HepG2 (cell line): Measurements from ENCODE around the gene LIF. TPM values are rescaled to one million over a fixed set of nuclear protein-coding genes. Genes with fewer than 3 reads are reported as not detected.

Experiments
- CBX5 ChIP-seq: sonication (generic); formaldehyde crosslinking; IDR thresholded peaks from 2 replicates; pipeline ENCODE4 v1.4.0; 2020; ENCODE audit warnings: missing genetic modification reagents, borderline replicate concordance
- GTF2F1 ChIP-seq: fragments of 150-350 bp; IDR thresholded peaks from 2 replicates; pipeline ENCODE4 v1.6.1; 2014; ENCODE audit warnings: low read length
- HNF4A ChIP-seq: sonication (generic); formaldehyde crosslinking; IDR thresholded peaks from 2 replicates; pipeline ENCODE4 v1.4.0; 2020; ENCODE audit warnings: missing genetic modification reagents
- KAT8 ChIP-seq: IDR thresholded peaks from 2 replicates; pipeline ENCODE4 v1.6.1; 2016; ENCODE audit warnings: missing genetic modification reagents, missing compliant biosample characterization
- KMT2B ChIP-seq: IDR thresholded peaks from 2 replicates; pipeline ENCODE4 v1.6.1; 2016; ENCODE audit warnings: missing genetic modification reagents, missing compliant biosample characterization
- RBM22 ChIP-seq: fragments of 200-400 bp; formaldehyde crosslinking; optimal IDR thresholded peaks from 2 replicates; pipeline ENCODE3; 2017; ENCODE audit warnings: mild to moderate bottlenecking, low read length, moderate library complexity
- SMC3 ChIP-seq: IDR thresholded peaks from 2 replicates; pipeline ENCODE4 v1.6.1; 2011; ENCODE audit warnings: low read length, improper control_type of control experiment
- TAF15 ChIP-seq: fragments of 200-400 bp; formaldehyde crosslinking; IDR thresholded peaks from one replicate; pipeline ENCODE4 v1.6.1; 2018; ENCODE audit warnings: mild to moderate bottlenecking, low read depth, low read length; ENCODE audit not compliant: poor library complexity, severe bottlenecking
- ZNF253 ChIP-seq: sonication (generic); formaldehyde crosslinking; IDR thresholded peaks from 2 replicates; pipeline ENCODE4 v1.8.0; 2022; ENCODE audit warnings: mild to moderate bottlenecking, missing genetic modification reagents, borderline replicate concordance
- ZNF263 ChIP-seq: sonication (generic); formaldehyde crosslinking; IDR thresholded peaks from 2 replicates; pipeline ENCODE4 v1.4.0; 2020; ENCODE audit warnings: missing genetic modification reagents
- ZNF501 ChIP-seq: sonication (generic); formaldehyde crosslinking; IDR thresholded peaks from 2 replicates; pipeline ENCODE4 v1.5.1; 2020; ENCODE audit warnings: mild to moderate bottlenecking, moderate library complexity, missing genetic modification reagents
- ZNF615 ChIP-seq: sonication (generic); formaldehyde crosslinking; IDR thresholded peaks from 2 replicates; pipeline ENCODE4 v1.5.0; 2020; ENCODE audit warnings: mild to moderate bottlenecking, missing genetic modification reagents, borderline replicate concordance
- polyA plus RNA-seq, 8 experiments: library from polyadenylated mRNA; depleted of rRNA in 3 of 8; stranded (reverse) in 7 of 8; unstranded in 1 of 8; fragments of >200 nt; fragmentation: Illumina TruSeq in 4 of 8; extraction: Trizol in 4 of 8; gene quantifications; 2 replicates each; pipeline versions ENCODE4 v1.2.1 to v1.2.3, GENCODE V29; 2011 to 2016; ENCODE audit warnings: low read depth in 4 of 8, missing spikeins in 1 of 8, mixed read lengths in 1 of 8; ENCODE audit not compliant: insufficient read depth in 1 of 8
- total RNA-seq, 5 experiments: library from RNA; depleted of rRNA; stranded (reverse); fragments of >200 nt; fragmentation: Illumina TruSeq; extraction: Trizol; gene quantifications; 2 replicates each; pipeline ENCODE4 v1.2.3, GENCODE V29; 2016; ENCODE audit warnings: low read depth in 1 of 5
- TF ChIP-seq, protein P1 (sequence below): sonication (generic); formaldehyde crosslinking; IDR thresholded peaks from 2 replicates; pipeline ENCODE4 v1.9.0; 2021; ENCODE audit warnings: mild to moderate bottlenecking, missing genetic modification reagents
- TF ChIP-seq, protein P2 (sequence below): IDR thresholded peaks from 2 replicates; pipeline ENCODE4 v1.6.1; 2016; ENCODE audit warnings: mild to moderate bottlenecking, missing biosample characterization, missing genetic modification reagents
- TF ChIP-seq, protein P3 (sequence below): sonication (generic); formaldehyde crosslinking; IDR thresholded peaks from 2 replicates; pipeline ENCODE4 v1.9.0; 2021; ENCODE audit warnings: missing genetic modification reagents, borderline replicate concordance
- TF ChIP-seq, protein P4 (sequence below): sonication (generic); formaldehyde crosslinking; IDR thresholded peaks from 2 replicates; pipeline ENCODE4 v1.5.1; 2020; ENCODE audit warnings: missing genetic modification reagents, mild to moderate bottlenecking, borderline replicate concordance
- TF ChIP-seq, protein P5 (sequence below): sonication (generic); formaldehyde crosslinking; IDR thresholded peaks from 2 replicates; pipeline ENCODE4 v1.5.0; 2020; ENCODE audit warnings: mild to moderate bottlenecking, missing genetic modification reagents

Gene LIF
- total and polyA plus RNA-seq, 2 of the 13 experiments (the other 11 are each of a cell fraction or from before 2014, with no cell fraction given) = 3.6 to 8.5 TPM

DNA sequence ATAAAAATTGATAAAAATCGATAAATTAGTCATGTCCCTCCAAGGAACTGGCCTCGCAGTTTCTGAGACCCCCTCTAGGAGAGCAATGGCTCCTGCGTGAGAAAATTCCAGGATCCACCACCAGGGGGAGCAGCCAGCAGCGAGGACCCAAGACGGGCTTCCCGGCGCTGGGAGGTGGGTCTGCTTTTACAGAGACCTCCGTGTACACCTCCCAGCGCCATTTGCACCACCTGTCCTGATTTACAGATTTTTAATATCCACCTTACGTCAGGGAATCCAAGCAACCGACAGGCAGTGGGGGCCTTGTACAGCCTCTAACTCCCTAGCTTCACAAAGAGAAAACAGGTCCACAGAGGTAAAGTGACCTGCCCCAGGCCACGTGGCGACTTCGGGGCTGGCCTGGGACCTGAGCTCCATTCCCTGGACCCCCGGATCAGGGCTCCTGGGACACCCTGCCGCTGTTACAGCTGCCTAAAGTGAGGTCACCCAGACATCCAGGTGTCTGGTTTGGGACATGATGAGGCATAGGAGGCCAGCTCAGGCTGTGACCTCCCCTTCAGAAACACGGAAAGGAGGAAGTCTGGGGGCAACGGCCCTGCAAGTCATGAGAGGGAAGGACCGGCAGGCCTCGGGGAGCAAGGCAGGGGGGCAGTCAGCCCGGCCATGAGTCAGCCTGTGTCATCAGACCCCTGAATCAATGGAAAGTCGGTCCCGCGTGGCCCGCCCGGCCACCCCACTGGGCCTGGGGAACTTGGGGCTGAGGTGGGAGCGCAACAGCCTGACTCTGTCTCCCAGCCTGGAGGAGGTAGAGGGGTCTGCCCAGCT is 16.6 kb upstream of the LIF start (continued):
- TF ChIP-seq, protein P1, sequence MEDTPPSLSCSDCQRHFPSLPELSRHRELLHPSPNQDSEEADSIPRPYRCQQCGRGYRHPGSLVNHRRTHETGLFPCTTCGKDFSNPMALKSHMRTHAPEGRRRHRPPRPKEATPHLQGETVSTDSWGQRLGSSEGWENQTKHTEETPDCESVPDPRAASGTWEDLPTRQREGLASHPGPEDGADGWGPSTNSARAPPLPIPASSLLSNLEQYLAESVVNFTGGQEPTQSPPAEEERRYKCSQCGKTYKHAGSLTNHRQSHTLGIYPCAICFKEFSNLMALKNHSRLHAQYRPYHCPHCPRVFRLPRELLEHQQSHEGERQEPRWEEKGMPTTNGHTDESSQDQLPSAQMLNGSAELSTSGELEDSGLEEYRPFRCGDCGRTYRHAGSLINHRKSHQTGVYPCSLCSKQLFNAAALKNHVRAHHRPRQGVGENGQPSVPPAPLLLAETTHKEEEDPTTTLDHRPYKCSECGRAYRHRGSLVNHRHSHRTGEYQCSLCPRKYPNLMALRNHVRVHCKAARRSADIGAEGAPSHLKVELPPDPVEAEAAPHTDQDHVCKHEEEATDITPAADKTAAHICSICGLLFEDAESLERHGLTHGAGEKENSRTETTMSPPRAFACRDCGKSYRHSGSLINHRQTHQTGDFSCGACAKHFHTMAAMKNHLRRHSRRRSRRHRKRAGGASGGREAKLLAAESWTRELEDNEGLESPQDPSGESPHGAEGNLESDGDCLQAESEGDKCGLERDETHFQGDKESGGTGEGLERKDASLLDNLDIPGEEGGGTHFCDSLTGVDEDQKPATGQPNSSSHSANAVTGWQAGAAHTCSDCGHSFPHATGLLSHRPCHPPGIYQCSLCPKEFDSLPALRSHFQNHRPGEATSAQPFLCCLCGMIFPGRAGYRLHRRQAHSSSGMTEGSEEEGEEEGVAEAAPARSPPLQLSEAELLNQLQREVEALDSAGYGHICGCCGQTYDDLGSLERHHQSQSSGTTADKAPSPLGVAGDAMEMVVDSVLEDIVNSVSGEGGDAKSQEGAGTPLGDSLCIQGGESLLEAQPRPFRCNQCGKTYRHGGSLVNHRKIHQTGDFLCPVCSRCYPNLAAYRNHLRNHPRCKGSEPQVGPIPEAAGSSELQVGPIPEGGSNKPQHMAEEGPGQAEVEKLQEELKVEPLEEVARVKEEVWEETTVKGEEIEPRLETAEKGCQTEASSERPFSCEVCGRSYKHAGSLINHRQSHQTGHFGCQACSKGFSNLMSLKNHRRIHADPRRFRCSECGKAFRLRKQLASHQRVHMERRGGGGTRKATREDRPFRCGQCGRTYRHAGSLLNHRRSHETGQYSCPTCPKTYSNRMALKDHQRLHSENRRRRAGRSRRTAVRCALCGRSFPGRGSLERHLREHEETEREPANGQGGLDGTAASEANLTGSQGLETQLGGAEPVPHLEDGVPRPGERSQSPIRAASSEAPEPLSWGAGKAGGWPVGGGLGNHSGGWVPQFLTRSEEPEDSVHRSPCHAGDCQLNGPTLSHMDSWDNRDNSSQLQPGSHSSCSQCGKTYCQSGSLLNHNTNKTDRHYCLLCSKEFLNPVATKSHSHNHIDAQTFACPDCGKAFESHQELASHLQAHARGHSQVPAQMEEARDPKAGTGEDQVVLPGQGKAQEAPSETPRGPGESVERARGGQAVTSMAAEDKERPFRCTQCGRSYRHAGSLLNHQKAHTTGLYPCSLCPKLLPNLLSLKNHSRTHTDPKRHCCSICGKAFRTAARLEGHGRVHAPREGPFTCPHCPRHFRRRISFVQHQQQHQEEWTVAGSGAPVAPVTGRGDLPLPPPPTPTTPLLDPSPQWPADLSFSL (CRISPR knock-in tag) = no peak
- TF ChIP-seq, protein P2, sequence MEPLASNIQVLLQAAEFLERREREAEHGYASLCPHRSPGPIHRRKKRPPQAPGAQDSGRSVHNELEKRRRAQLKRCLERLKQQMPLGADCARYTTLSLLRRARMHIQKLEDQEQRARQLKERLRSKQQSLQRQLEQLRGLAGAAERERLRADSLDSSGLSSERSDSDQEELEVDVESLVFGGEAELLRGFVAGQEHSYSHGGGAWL = no peak
- TF ChIP-seq SMC3 (peak; percentile 59), GTF2F1 (no peak), ZNF263 (CRISPR knock-in tag) (no peak), KMT2B (CRISPR knock-in tag) (no peak), TAF15 (no peak), ZNF501 (CRISPR knock-in tag) (no peak), RBM22 (no peak), ZNF253 (CRISPR knock-in tag) (no peak), KAT8 (CRISPR knock-in tag) (peak; percentile 19; the same call in 1 of the 2 replicates), ZNF615 (CRISPR knock-in tag) (no peak), HNF4A (CRISPR knock-in tag) (no peak), CBX5 (CRISPR knock-in tag) (0 out of 2 replicates have a peak, but pooled peaks have one; percentile 24)
- TF ChIP-seq, protein P3, sequence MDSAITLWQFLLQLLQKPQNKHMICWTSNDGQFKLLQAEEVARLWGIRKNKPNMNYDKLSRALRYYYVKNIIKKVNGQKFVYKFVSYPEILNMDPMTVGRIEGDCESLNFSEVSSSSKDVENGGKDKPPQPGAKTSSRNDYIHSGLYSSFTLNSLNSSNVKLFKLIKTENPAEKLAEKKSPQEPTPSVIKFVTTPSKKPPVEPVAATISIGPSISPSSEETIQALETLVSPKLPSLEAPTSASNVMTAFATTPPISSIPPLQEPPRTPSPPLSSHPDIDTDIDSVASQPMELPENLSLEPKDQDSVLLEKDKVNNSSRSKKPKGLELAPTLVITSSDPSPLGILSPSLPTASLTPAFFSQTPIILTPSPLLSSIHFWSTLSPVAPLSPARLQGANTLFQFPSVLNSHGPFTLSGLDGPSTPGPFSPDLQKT (CRISPR knock-in tag) = no peak
- TF ChIP-seq, protein P4, sequence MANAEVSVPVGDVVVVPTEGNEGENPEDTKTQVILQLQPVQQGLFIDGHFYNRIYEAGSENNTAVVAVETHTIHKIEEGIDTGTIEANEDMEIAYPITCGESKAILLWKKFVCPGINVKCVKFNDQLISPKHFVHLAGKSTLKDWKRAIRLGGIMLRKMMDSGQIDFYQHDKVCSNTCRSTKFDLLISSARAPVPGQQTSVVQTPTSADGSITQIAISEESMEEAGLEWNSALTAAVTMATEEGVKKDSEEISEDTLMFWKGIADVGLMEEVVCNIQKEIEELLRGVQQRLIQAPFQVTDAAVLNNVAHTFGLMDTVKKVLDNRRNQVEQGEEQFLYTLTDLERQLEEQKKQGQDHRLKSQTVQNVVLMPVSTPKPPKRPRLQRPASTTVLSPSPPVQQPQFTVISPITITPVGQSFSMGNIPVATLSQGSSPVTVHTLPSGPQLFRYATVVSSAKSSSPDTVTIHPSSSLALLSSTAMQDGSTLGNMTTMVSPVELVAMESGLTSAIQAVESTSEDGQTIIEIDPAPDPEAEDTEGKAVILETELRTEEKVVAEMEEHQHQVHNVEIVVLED (CRISPR knock-in tag) = no peak
- TF ChIP-seq, protein P5, sequence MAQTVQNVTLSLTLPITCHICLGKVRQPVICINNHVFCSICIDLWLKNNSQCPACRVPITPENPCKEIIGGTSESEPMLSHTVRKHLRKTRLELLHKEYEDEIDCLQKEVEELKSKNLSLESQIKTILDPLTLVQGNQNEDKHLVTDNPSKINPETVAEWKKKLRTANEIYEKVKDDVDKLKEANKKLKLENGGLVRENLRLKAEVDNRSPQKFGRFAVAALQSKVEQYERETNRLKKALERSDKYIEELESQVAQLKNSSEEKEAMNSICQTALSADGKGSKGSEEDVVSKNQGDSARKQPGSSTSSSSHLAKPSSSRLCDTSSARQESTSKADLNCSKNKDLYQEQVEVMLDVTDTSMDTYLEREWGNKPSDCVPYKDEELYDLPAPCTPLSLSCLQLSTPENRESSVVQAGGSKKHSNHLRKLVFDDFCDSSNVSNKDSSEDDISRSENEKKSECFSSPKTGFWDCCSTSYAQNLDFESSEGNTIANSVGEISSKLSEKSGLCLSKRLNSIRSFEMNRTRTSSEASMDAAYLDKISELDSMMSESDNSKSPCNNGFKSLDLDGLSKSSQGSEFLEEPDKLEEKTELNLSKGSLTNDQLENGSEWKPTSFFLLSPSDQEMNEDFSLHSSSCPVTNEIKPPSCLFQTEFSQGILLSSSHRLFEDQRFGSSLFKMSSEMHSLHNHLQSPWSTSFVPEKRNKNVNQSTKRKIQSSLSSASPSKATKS (CRISPR knock-in tag) = no peak
